ENCODE measurements around the gene S100A13.

- TF ChIP-seq EZH2 (IDR thresholded peaks at IDR 0.05; ENCODE audit: borderline replicate concordance, low read depth, low read length, severe bottlenecking) (no peak), CTCF (IDR thresholded peaks at IDR 0.05; ENCODE audit: borderline replicate concordance, extremely low read depth, low read length, poor library complexity, severe bottlenecking) (no peak)
These were observed 6.0 kb upstream of the S100A13 start for GRCh38 chr1:153633161-153633753.
